ENCODE results near the gene UGT1A7. TPM values are rescaled to one million over a fixed set of nuclear protein-coding genes. Genes with fewer than 3 reads are reported as not detected.

UGT1A7 gene
- total RNA-seq, 4 donors from 2014 or later: 28.1 to 145 (median 78.5) TPM

DNA sequence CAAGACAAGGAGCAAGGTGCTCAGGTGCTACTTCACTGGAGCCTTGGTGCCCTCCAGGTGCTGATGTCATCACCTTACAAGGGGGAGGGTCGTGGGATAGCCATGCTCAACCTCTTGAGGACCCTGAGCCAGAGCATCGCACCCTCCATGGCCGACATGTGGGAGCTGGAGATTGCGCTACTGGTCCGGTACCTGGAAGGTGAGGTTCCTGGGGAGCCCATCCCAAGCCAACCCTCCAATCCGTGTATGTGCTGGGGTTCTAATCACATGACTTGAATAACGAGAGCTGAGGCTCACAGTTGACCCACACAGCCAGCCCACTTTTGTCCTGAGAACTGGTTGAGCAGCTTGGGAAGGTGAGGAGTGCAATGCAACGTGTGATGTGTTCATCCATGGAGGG, 122.3 kb downstream of the UGT1A7 start:
- intact Hi-C loops (cut with DNase I): no loop called here
- peaks cover 0 to 40% (median 0%) of the 10 kb centered on the region in 4 donors for H3K27me3 ChIP-seq
- 30 to 35% methylated on average over 2 to 3 of the region's 8 CpGs for WGBS, 2 donors
- no peaks in the 10 kb centered on the region for H3K36me3 ChIP-seq
- H3K27ac ChIP-seq: no peak overlapping the region
- no peaks in the 10 kb centered on the region for H3K4me1 ChIP-seq
- H3K9me3 ChIP-seq: no peaks in the 10 kb centered on the region
- TF ChIP-seq, protein P1, sequence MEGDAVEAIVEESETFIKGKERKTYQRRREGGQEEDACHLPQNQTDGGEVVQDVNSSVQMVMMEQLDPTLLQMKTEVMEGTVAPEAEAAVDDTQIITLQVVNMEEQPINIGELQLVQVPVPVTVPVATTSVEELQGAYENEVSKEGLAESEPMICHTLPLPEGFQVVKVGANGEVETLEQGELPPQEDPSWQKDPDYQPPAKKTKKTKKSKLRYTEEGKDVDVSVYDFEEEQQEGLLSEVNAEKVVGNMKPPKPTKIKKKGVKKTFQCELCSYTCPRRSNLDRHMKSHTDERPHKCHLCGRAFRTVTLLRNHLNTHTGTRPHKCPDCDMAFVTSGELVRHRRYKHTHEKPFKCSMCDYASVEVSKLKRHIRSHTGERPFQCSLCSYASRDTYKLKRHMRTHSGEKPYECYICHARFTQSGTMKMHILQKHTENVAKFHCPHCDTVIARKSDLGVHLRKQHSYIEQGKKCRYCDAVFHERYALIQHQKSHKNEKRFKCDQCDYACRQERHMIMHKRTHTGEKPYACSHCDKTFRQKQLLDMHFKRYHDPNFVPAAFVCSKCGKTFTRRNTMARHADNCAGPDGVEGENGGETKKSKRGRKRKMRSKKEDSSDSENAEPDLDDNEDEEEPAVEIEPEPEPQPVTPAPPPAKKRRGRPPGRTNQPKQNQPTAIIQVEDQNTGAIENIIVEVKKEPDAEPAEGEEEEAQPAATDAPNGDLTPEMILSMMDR (IDR thresholded peaks at IDR 0.05): no peak
- TF ChIP-seq POLR2A (IDR thresholded peaks at IDR 0.05): no peak
- H3K4me3 ChIP-seq: no peak overlapping the region
- no peak for DNase-seq

DNA sequence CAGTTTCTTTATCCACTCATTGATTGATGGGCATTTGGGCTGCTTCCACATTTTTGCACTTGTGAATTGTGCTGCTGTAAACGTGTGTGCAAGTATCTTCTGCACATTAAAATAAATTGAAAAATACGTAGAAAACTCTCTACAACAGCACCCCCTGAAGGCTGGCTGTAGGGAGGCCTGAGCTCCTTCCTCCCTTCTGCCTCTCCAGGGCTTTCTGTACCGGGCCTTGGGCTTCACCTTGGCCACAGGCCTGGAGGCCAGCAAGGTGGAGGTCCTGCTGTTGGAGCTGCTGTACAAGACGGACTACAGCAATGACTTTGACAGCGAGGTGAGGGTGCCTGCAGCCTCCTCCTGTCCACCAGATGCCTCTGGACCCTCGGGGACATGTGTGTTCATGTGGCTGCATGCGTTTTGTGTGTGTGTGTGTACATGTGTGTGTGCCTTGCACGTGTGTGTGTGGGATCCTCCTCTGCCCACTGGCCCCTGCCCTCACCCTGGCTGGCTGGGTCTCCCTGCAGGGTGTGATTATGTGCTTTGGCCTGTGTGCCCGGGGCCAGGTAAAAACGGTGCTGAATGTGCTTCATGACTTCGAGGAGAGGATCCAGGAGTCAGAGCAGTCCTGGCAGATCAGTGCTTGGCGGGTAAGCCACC, 125.6 kb downstream of the UGT1A7 start:
- H3K9me3 ChIP-seq: no peaks in the 10 kb centered on the region
- no peak for DNase-seq

DNA sequence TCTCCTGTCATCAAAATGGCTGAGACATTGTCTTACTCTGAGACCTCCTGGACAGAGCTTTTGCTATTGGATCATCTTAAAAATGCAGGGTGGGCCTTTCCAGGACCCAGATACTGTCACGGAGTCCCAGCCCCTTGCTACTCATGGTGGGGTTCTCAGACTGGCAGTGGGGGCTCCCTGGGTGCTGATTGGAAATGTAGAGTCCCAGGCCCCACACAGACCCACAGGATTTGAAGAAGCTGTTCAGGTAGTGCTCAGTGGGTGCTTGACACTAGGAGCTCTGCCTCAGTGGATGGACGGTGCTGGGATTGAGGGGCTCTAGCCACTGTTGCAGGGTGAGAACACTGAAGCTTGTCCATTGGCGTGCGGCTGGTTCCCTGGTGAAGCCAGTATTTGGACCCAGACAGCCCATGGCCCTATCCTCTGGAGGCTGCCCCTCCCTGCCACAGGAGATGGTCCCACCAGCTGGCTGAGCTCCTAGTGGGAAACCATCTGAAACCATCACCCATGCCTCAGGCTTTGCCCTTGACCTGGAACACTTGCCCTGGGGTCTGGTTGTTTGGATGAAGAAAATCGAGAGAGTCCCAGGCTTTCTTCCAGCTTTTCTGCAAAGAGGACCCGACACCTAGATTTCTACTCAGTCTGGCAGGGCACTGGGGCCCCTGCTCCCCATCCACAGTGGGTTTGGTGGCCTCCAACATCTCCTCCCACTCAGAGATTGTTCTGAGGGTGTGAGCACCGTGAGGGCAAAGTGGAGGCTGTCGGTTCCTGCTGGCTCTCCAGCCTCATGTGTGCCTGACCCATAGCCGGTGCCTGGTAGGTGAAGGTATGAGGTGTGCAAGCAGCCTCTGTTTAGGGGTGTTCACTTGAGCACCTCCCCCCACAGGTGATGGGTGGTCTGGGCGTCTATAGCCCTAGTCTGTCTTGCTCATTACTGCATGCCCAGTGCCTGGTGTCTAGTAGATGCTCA, 126.5 kb downstream of the UGT1A7 start:
- WGBS, 2 donors: 53% methylated on average over 3 of the region's 10 CpGs; no CpG with 5 or more reads in 1 of the 2 donors
- intact Hi-C loops (cut with DNase I): no loop called here

More for the DNA sequence above, 125.6 kb downstream of the UGT1A7 start:
- TF ChIP-seq POLR2A (IDR thresholded peaks at IDR 0.05): no peak
- TF ChIP-seq, protein P1 (IDR thresholded peaks at IDR 0.05): no peak
- H3K4me1 ChIP-seq: no peaks in the 10 kb centered on the region
- peaks cover 0 to 53% (median 0%) of the 10 kb centered on the region in 4 donors for H3K27me3 ChIP-seq
- no peak overlapping the region for H3K27ac ChIP-seq
- no peak overlapping the region for H3K4me3 ChIP-seq
- no peaks in the 10 kb centered on the region for H3K36me3 ChIP-seq
- 63 to 86% methylated on average over 5 to 6 of the region's 12 CpGs for WGBS, 2 donors
- intact Hi-C loops (cut with DNase I): no loop called here

DNA sequence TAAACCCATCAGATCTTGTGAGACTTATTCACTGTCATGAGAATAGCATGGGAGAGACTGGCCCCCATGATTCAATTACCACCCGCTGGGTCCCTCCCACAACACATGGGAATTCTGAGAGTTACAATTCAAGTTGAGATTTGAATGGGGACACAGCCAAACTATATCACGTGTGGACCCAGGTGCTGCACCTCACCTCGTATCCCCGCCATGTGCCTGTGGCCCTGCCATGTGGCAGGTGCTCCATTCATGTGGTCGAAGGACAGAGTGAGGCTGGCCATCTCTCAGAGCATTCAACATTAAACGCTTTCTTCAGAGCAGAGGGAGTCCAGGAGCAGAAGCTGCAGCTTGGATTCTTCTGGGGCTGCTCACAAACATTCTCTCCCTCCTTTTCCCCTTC, 128.7 kb downstream of the UGT1A7 start:
- no peaks in the 10 kb centered on the region for H3K36me3 ChIP-seq
- no peaks in the 10 kb centered on the region for H3K4me1 ChIP-seq
- no peak for DNase-seq
- 75 to 81% methylated on average over 2 to 6 of the region's 6 CpGs for WGBS, 2 donors
- no peaks in the 10 kb centered on the region for H3K9me3 ChIP-seq
- intact Hi-C loops (cut with DNase I): no loop called here
- H3K27me3 ChIP-seq: peaks cover 0 to 35% (median 0%) of the 10 kb centered on the region in 4 donors
- H3K4me3 ChIP-seq: no peak overlapping the region
- TF ChIP-seq, protein P1 (IDR thresholded peaks at IDR 0.05): no peak
- TF ChIP-seq POLR2A (IDR thresholded peaks at IDR 0.05): no peak
- no peak overlapping the region for H3K27ac ChIP-seq

More for the DNA sequence above, 126.5 kb downstream of the UGT1A7 start:
- H3K4me1 ChIP-seq: no peaks in the 10 kb centered on the region
- no peaks in the 10 kb centered on the region for H3K36me3 ChIP-seq
- no peak overlapping the region for H3K27ac ChIP-seq
- H3K9me3 ChIP-seq: no peaks in the 10 kb centered on the region
- no peak overlapping the region for H3K4me3 ChIP-seq
- no peak for TF ChIP-seq POLR2A (IDR thresholded peaks at IDR 0.05)
- TF ChIP-seq, protein P1 (IDR thresholded peaks at IDR 0.05): no peak
- peaks cover 0 to 51% (median 0%) of the 10 kb centered on the region in 4 donors for H3K27me3 ChIP-seq
- DNase-seq: no peak

DNA sequence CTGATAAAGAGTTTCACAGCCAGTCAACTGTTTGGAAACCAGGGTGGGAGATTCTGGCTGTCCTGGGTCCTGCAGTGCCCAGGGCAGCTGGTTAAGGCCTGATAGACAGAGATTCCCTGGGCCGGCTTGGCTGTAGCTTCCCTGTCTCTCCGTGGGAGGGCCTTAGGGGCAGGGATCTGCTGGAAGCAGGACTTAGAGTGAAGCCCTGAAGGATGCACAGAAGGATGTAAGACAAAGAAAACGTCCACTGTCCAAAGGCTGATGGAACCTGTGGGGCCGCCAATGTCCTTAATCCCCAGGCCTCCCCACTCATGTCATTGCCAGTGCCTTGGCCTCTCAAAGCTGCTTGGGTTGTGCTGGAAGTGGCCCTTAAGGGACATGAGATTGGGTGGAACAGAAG, 129.4 kb downstream of the UGT1A7 start:
- no peak for DNase-seq

More for the DNA sequence above, 129.4 kb downstream of the UGT1A7 start:
- WGBS, 2 donors: 69 to 71% methylated on average over 4 of the region's 4 CpGs
- Histone ChIP-seq H3K27me3 (peaks cover 0 to 35% (median 0%) of the 10 kb centered on the region in 4 donors), H3K4me1 (no peaks in the 10 kb centered on the region), H3K4me3 (no peak overlapping the region), H3K9me3 (no peaks in the 10 kb centered on the region), H3K27ac (no peak overlapping the region), H3K36me3 (no peaks in the 10 kb centered on the region)
- intact Hi-C loops (cut with DNase I): no loop called here
- TF ChIP-seq, protein P1 (IDR thresholded peaks at IDR 0.05): no peak

Data from esophagus squamous epithelium (tissue), 5 donors.